HL-60 (cell line): Measurements from ENCODE around the gene CAV1.

Experiments
- DNase-seq, 2 experiments: peaks; one replicate each; pipeline ENCODE4 v3.0.0-alpha.2; 2010 to 2020; ENCODE audit warnings: low read depth in 1 of 2, low spot score in 1 of 2
- H3K27ac ChIP-seq: fragments of 250-450 bp; sonication (Bioruptor Pico); replicated peaks from 2 replicates; pipeline ENCODE4 v1.5.1; 2020; ENCODE audit warnings: mild to moderate bottlenecking, moderate library complexity
- H3K27me3 ChIP-seq: fragments of 250-450 bp; sonication (Bioruptor Pico); 2 replicates; pipeline ENCODE4 v1.5.1; 2021; ENCODE audit warnings: mild to moderate bottlenecking, moderate library complexity; ENCODE audit not compliant: insufficient read depth, poor library complexity, severe bottlenecking
- H3K4me3 ChIP-seq: replicated peaks from 2 replicates; pipeline ENCODE4 v1.5.1; 2011; ENCODE audit warnings: mild to moderate bottlenecking, control low read depth, low read length; ENCODE audit not compliant: insufficient read depth
- GABPA ChIP-seq: IDR thresholded peaks from 2 replicates; pipeline ENCODE4 v1.6.1; 2012; ENCODE audit warnings: low read depth
- POLR2AphosphoS5 ChIP-seq: IDR thresholded peaks from 2 replicates; pipeline ENCODE4 v1.6.1; 2012; ENCODE audit warnings: low read depth
- SPI1 ChIP-seq: IDR thresholded peaks from 2 replicates; pipeline ENCODE4 v1.6.1; 2012; ENCODE audit warnings: low read depth, mild to moderate bottlenecking, borderline replicate concordance
- TF ChIP-seq, protein P1 (sequence below): IDR thresholded peaks from one replicate; pipeline ENCODE4 v1.5.1; 2011; ENCODE audit warnings: low read length, control low read depth, inconsistent platforms; ENCODE audit not compliant: insufficient read depth
- TF ChIP-seq, protein P2 (sequence below): IDR thresholded peaks from 2 replicates; pipeline ENCODE4 v1.6.1; 2012; ENCODE audit warnings: low read depth; ENCODE audit not compliant: insufficient replicate concordance

Gene CAV1

DNA sequence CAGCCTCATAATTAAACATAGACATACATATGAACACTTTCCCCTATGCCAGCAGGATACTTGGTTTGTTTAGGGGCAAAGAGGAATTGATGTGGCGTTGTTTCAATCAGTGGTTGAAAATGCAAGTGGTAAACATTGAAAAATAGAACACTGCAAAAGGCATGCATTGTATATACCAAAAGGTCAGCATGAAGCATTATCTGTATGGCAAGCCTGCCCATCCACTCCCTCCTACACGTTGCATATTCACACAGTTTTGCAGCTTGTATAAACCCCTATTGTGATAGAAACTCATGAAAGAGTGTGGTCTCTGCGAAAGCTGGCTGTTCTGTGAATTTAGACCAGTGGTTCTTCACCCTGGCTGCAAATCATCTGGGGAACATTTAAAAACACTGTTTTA is 17.1 kb downstream of the CAV1 start:
- Histone ChIP-seq H3K27ac (no peak overlapping the region), H3K27me3 (no peaks in the 10 kb centered on the region), H3K4me3 (no peak overlapping the region)
- TF ChIP-seq, protein P1, sequence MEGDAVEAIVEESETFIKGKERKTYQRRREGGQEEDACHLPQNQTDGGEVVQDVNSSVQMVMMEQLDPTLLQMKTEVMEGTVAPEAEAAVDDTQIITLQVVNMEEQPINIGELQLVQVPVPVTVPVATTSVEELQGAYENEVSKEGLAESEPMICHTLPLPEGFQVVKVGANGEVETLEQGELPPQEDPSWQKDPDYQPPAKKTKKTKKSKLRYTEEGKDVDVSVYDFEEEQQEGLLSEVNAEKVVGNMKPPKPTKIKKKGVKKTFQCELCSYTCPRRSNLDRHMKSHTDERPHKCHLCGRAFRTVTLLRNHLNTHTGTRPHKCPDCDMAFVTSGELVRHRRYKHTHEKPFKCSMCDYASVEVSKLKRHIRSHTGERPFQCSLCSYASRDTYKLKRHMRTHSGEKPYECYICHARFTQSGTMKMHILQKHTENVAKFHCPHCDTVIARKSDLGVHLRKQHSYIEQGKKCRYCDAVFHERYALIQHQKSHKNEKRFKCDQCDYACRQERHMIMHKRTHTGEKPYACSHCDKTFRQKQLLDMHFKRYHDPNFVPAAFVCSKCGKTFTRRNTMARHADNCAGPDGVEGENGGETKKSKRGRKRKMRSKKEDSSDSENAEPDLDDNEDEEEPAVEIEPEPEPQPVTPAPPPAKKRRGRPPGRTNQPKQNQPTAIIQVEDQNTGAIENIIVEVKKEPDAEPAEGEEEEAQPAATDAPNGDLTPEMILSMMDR, result no peak
- TF ChIP-seq, protein P2, sequence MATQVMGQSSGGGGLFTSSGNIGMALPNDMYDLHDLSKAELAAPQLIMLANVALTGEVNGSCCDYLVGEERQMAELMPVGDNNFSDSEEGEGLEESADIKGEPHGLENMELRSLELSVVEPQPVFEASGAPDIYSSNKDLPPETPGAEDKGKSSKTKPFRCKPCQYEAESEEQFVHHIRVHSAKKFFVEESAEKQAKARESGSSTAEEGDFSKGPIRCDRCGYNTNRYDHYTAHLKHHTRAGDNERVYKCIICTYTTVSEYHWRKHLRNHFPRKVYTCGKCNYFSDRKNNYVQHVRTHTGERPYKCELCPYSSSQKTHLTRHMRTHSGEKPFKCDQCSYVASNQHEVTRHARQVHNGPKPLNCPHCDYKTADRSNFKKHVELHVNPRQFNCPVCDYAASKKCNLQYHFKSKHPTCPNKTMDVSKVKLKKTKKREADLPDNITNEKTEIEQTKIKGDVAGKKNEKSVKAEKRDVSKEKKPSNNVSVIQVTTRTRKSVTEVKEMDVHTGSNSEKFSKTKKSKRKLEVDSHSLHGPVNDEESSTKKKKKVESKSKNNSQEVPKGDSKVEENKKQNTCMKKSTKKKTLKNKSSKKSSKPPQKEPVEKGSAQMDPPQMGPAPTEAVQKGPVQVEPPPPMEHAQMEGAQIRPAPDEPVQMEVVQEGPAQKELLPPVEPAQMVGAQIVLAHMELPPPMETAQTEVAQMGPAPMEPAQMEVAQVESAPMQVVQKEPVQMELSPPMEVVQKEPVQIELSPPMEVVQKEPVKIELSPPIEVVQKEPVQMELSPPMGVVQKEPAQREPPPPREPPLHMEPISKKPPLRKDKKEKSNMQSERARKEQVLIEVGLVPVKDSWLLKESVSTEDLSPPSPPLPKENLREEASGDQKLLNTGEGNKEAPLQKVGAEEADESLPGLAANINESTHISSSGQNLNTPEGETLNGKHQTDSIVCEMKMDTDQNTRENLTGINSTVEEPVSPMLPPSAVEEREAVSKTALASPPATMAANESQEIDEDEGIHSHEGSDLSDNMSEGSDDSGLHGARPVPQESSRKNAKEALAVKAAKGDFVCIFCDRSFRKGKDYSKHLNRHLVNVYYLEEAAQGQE, result no peak
- TF ChIP-seq SPI1, result no peak
- no peak for DNase-seq

DNA sequence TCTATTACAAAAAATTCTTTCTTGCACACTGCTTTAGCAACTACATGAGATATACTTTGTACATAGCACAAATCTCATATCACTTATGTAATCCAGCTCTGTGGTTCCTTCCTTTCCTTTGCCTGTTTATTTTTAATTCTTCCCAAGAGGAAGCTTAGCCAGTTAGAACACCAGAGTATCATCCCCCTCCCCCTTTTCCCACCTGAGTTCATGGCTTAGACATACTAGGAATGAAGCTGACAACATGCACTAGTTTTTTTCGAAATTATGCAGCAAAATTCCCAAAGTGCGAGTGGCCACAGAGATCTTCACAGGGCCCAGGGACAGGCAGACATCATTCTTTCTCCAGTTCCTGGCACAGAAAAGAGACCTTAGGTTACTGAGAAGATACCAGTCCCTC is 17.8 kb downstream of the CAV1 start:
- no peaks in the 10 kb centered on the region for H3K27me3 ChIP-seq
- H3K4me3 ChIP-seq, result no peak overlapping the region
- no peak for TF ChIP-seq SPI1
- no peak for TF ChIP-seq POLR2AphosphoS5
- TF ChIP-seq, protein P2, result no peak
- TF ChIP-seq, protein P1, result no peak
- no peak for TF ChIP-seq GABPA
- DNase-seq, result no peak
- H3K27ac ChIP-seq, result no peak overlapping the region

GRCh38 chr7:116543664-116544063 is 18.8 kb downstream of the CAV1 start:
- DNase-seq, result no peak
- Histone ChIP-seq H3K27ac (no peak overlapping the region), H3K27me3 (no peaks in the 10 kb centered on the region), H3K4me3 (no peak overlapping the region)
- TF ChIP-seq SPI1, result no peak
- TF ChIP-seq, protein P2, result no peak
- no peak for TF ChIP-seq POLR2AphosphoS5
- no peak for TF ChIP-seq GABPA

DNA sequence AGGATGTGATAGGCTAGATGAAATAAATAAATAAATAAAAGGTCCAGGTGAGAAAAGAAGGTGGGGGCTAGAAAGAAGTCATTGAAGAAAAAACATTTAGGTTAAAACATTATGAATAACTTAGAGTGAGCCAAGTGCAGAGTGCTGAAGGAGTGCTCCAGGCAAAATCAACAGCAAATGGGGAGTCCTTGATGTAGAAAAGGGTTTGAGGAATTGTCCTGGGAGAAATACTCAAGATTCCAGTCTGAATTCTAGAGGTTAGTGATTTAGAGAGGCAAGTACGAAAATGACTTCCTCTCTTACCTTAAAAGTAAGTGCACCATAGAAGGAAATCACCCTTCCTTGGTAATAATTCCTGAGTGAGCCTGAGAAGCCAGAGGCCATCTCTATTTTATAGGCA is 19.7 kb downstream of the CAV1 start:
- Histone ChIP-seq H3K4me3 (no peak overlapping the region), H3K27ac (no peak overlapping the region), H3K27me3 (no peaks in the 10 kb centered on the region)
- TF ChIP-seq, protein P1, result no peak
- TF ChIP-seq POLR2AphosphoS5, result no peak
- TF ChIP-seq, protein P2, result no peak
- no peak for TF ChIP-seq SPI1
- no peak for TF ChIP-seq GABPA
- DNase-seq, result no peak
